ENCODE measurements around the gene SAMD11. TPM values are rescaled to one million over a fixed set of nuclear protein-coding genes. Genes with fewer than 3 reads are reported as not detected.

The SAMD11 gene
- total RNA-seq, 2 donors from 2014 or later: 2.1 to 2.3 TPM

- DNase-seq: peak; percentile 47 to 82 (median 74)
- Histone ChIP-seq H3K4me3 (no peak overlapping the region), H3K27ac (peak overlapping the region in 1 of 4 donors; percentile 53), H3K36me3 (replicated peaks in 1 of 2; ENCODE audit: insufficient read depth in 1 of 2, low read depth in 2 of 2) (peaks cover 0 to 3% of the 10 kb centered on the region in 2 donors), H3K9me3 (no peaks in the 10 kb centered on the region), H3K4me1 (peaks cover 43% of the 10 kb centered on the region), H3K27me3 (peaks cover 0 to 38% of the 10 kb centered on the region in 2 donors)
- TF ChIP-seq POLR2A (IDR thresholded peaks at IDR 0.05) (no peak), CTCF (IDR thresholded peaks at IDR 0.05) (peak in 2 of 7 experiments; percentile 23 to 36)
- ATAC-seq: peak; percentile 41
- intact Hi-C loops (cut with DNase I): no loop called here
- 0 to 1% methylated on average over 7 to 77 of the region's 86 CpGs for WGBS, 2 donors
Observed at GRCh38 chr1:940107-941014, 16.6 kb downstream of the SAMD11 start.

GRCh38 chr1:941015-941587 lies 17.4 kb downstream of the SAMD11 start:
- 4 to 5% methylated on average over 14 to 35 of the region's 36 CpGs for WGBS, 2 donors
- intact Hi-C loops (cut with DNase I): no loop called here
- ATAC-seq (no peak), DNase-seq (no peak)
- Histone ChIP-seq H3K4me3 (no peak overlapping the region), H3K4me1 (peaks cover 39% of the 10 kb centered on the region), H3K27ac (peak overlapping the region in 1 of 4 donors; percentile 53), H3K36me3 (replicated peaks in 1 of 2; ENCODE audit: insufficient read depth in 1 of 2, low read depth in 2 of 2) (peaks cover 0 to 5% of the 10 kb centered on the region in 2 donors), H3K27me3 (peaks cover 0 to 31% of the 10 kb centered on the region in 2 donors), H3K9me3 (no peaks in the 10 kb centered on the region)
- TF ChIP-seq POLR2A (IDR thresholded peaks at IDR 0.05): no peak
- TF ChIP-seq CTCF (IDR thresholded peaks at IDR 0.05): no peak

- H3K36me3 ChIP-seq (replicated peaks in 1 of 2; ENCODE audit: insufficient read depth in 1 of 2, low read depth in 2 of 2): peaks cover 4 to 5% of the 10 kb centered on the region in 2 donors
- peak; percentile 30 for ATAC-seq
- H3K4me1 ChIP-seq: peaks cover 39% of the 10 kb centered on the region
- peaks cover 0 to 26% of the 10 kb centered on the region in 2 donors for H3K27me3 ChIP-seq
- no peak overlapping the region for H3K4me3 ChIP-seq
- peak; percentile 50 to 67 (median 60) for DNase-seq
- no peaks in the 10 kb centered on the region for H3K9me3 ChIP-seq
- intact Hi-C loops (cut with DNase I): no loop called here
- TF ChIP-seq CTCF (IDR thresholded peaks at IDR 0.05) (no peak), POLR2A (IDR thresholded peaks at IDR 0.05) (no peak)
- 0 to 20% methylated on average over 1 to 40 of the region's 98 CpGs for WGBS, 2 donors
- H3K27ac ChIP-seq: peak overlapping the region in 1 of 4 donors; percentile 53
Observed at GRCh38 chr1:941588-942383, 18.1 kb downstream of the SAMD11 start.

- Histone ChIP-seq H3K36me3 (replicated peaks in 1 of 2; ENCODE audit: insufficient read depth in 1 of 2, low read depth in 2 of 2) (peaks cover 5 to 7% of the 10 kb centered on the region in 2 donors), H3K4me3 (no peak overlapping the region), H3K4me1 (peaks cover 39% of the 10 kb centered on the region), H3K27me3 (peaks cover 0 to 26% of the 10 kb centered on the region in 2 donors), H3K27ac (peak overlapping the region in 2 of 4 donors; percentile 13 to 53), H3K9me3 (no peaks in the 10 kb centered on the region)
- DNase-seq: no peak
- no peak for ATAC-seq
- TF ChIP-seq POLR2A (IDR thresholded peaks at IDR 0.05) (no peak), CTCF (IDR thresholded peaks at IDR 0.05) (no peak)
- 1% methylated on average over 43 of the region's 48 CpGs; no CpG with 5 or more reads in 1 of the 2 donors for WGBS, 2 donors
- intact Hi-C loops (cut with DNase I): no loop called here
Observed at GRCh38 chr1:942411-942821, 18.7 kb downstream of the SAMD11 start.
